Stimulated activated CD4-positive, alpha-beta T cell treated with anti-CD3 and anti-CD28 coated beads, TNF-alpha, amount 100 ng/mL, for 48 hours (primary cell): ENCODE data around the gene BCKDK.

ENCODE experiments used
- DNase-seq, 3 donors: peaks; one replicate each; pipeline ENCODE4 v3.0.0-alpha.2; 2020; ENCODE audit warnings: low read depth in 3 of 3

Gene BCKDK

GRCh38 chr16:31080035-31080629, 28.1 kb upstream of the BCKDK start:
- DNase-seq: no peak

- DNase-seq: no peak
These were observed 27.3 kb upstream of the BCKDK start for GRCh38 chr16:31080756-31081419.

- DNase-seq: no peak
These were observed 26.5 kb upstream of the BCKDK start for GRCh38 chr16:31081428-31082351.

GRCh38 chr16:31082368-31083045, 25.7 kb upstream of the BCKDK start:
- DNase-seq: no peak

GRCh38 chr16:31083081-31083480, 25.1 kb upstream of the BCKDK start:
- DNase-seq: no peak

GRCh38 chr16:31083556-31083955, 24.6 kb upstream of the BCKDK start:
- no peak for DNase-seq

GRCh38 chr16:31083981-31084380, 24.2 kb upstream of the BCKDK start:
- DNase-seq: no peak

GRCh38 chr16:31084584-31085302, 23.4 kb upstream of the BCKDK start:
- DNase-seq: no peak

- no peak for DNase-seq
These were observed 22.8 kb upstream of the BCKDK start for GRCh38 chr16:31085411-31085810.

- DNase-seq: no peak
These were observed 22.1 kb upstream of the BCKDK start for GRCh38 chr16:31085873-31086628.

- no peak for DNase-seq
These were observed 21.6 kb upstream of the BCKDK start for GRCh38 chr16:31086629-31086906.

GRCh38 chr16:31087481-31087880, 20.7 kb upstream of the BCKDK start:
- DNase-seq: no peak

- no peak for DNase-seq
These were observed 20.2 kb upstream of the BCKDK start for GRCh38 chr16:31087971-31088370.

- DNase-seq: no peak
These were observed 19.6 kb upstream of the BCKDK start, which contains the start of gene PRSS53 for GRCh38 chr16:31088459-31089183. PRSS53 (minus strand) TSS chr16:31088943; CDS start chr16:31088809, 134 bp downstream.

GRCh38 chr16:31089199-31089598, 19.0 kb upstream of the BCKDK start:
- DNase-seq: no peak

GRCh38 chr16:31090540-31090939, 17.6 kb upstream of the BCKDK start:
- DNase-seq: no peak

- DNase-seq: no peak
These were observed 15.9 kb upstream of the BCKDK start for GRCh38 chr16:31092330-31092729.

GRCh38 chr16:31093132-31093703, 15.0 kb upstream of the BCKDK start:
- DNase-seq: no peak

GRCh38 chr16:31094088-31094423, 14.1 kb upstream of the BCKDK start:
- no peak for DNase-seq
